NT2/D1 (cell line): ENCODE measurements around the gene EEFSEC.

Experiments used
- SUZ12 ChIP-seq: IDR thresholded peaks from 2 replicates; pipeline ENCODE4 v1.6.1; 2011; ENCODE audit not compliant: insufficient read length, insufficient read depth; ENCODE audit errors: extremely low read depth
- ZNF274 ChIP-seq: IDR thresholded peaks from 2 replicates; pipeline ENCODE4 v1.6.1; 2011; ENCODE audit warnings: mild to moderate bottlenecking, low read depth, low read length

DNA sequence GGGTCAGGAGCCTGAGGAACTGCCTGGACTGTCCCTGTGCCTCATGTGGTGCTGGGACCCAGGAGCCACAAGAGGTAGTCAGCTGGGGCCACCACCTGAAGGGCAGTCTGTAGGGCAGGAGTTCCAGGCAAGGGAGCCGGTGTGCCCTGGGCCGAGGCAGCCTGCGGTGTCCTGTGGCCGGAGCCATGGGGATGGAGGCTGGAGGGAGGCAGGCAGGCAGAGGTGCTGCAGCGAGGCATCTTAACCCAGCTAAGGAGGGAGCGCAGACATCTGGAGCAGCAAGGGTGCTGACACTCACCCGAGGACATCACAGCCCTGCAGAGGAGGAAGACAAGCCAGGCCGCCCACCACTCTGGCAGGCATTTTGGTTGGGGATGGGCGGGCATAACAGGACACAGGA, 235.7 kb downstream of the EEFSEC start:
- TF ChIP-seq SUZ12 (no peak), ZNF274 (no peak)
